ENCODE data around the gene IFNA13. TPM values are rescaled to one million over a fixed set of nuclear protein-coding genes. Genes with fewer than 3 reads are reported as not detected.

IFNA13 gene
- total RNA-seq, 1 donor from 2014 or later = not detected

- peak; percentile 12 for DNase-seq (ENCODE audit: low read depth)
Measured at GRCh38 chr9:21357479-21358460, 10.1 kb downstream of the IFNA13 start.

- DNase-seq (ENCODE audit: low read depth) = no peak
Measured at GRCh38 chr9:21350787-21351186, 17.1 kb downstream of the IFNA13 start, which contains the start of gene IFNA6. Gene IFNA6 (minus strand): TSS chr9:21350887. CDS start chr9:21350887, 0 bp downstream.

DNA sequence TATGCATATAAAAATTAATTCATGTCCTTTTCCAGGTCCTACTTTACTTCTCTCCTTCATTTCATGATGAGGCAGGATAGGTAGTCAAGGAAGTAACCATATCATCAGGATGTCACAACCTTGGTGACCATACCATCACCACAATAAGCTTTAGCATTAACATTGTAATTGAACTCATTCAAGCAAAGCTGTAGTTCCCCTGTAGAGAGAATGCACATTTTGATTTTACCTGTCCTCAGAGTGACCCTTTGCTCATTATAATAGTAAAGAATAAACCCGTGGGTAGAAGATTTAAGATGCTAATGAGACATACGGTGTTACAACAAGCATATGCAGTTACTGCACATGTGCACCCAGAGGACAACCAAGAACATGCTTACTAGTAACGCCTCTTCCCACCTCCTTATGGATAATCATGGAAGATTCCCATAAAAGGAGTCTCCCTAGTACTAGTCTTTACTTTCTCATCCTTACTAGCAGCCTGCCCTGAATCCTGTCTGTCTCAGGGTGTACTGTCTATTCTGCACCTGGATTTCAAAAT is 19.4 kb downstream of the IFNA13 start:
- DNase-seq (ENCODE audit: low read depth) = no peak

- no peak for DNase-seq (ENCODE audit: low read depth)
Measured at GRCh38 chr9:21340735-21341134, 27.1 kb downstream of the IFNA13 start.

DNA sequence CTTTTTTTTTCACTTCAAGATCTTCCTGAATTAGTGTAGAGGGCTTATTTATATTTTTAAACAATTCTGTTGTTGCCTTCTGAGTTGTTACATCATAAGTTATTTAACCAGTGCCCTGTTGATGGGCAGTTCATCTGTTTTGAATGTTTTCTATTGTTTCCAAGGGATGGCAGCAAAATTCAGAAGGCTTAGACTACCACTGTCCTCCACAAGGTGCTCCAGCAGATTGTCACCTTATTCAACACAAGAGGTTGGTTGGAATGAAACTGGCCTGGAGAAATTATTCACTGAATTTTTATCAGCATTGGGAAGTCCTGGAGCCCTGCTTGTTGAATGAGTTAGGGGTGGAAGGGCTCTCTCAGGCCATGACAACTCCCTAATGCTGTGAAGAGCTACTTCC is 31.4 kb downstream of the IFNA13 start:
- DNase-seq (ENCODE audit: low read depth) = no peak

- DNase-seq (ENCODE audit: low read depth) = peak; percentile 95
Measured at GRCh38 chr9:21334701-21335632, 32.9 kb downstream of the IFNA13 start, which contains the start of gene KLHL9. Gene KLHL9 (minus strand): TSS chr9:21335404. CDS start chr9:21334859, 545 bp downstream.

- no peak for DNase-seq (ENCODE audit: low read depth)
Measured at GRCh38 chr9:21333226-21333625, 34.6 kb downstream of the IFNA13 start.

DNA sequence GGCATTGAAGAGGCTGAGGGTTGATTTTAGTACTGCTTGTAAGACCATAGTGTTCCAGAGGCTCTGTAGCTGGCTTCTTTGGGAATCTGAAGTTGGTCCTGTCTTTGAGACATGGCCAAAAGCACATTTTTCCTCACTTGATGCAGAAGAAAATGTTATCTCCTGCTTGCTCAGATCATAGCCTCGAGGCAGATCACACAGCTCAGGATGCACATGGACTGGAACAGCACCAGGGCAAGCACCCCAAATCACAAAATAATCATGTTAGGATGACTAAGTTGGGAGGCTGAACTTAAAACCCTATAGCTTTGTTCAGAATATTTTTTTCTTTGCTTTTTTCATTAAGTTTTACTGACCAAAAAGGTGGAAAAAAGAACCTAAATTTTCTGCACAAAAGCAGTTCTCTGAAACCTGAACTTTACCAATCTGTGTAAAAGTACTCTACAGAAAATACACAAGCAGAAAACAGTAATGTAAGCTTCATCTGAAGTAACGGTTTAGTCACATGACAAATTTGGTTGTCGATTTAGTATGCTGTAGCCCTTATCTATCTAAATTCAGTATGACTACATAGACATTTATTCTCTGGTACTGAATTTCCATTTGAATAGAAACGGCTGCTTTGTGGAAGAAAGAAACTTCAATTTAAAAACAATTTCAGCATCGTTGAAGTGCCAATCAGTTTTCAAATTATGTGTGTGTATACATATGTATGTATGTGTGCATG is 36.0 kb downstream of the IFNA13 start:
- no peak for DNase-seq (ENCODE audit: low read depth)

GRCh38 chr9:21326526-21327139 is 41.2 kb downstream of the IFNA13 start:
- DNase-seq (ENCODE audit: low read depth) = peak; percentile 49

- DNase-seq (ENCODE audit: low read depth) = no peak
Measured at GRCh38 chr9:21324047-21324446, 43.8 kb downstream of the IFNA13 start.

GRCh38 chr9:21322911-21323461 is 44.9 kb downstream of the IFNA13 start:
- no peak for DNase-seq (ENCODE audit: low read depth)

DNA sequence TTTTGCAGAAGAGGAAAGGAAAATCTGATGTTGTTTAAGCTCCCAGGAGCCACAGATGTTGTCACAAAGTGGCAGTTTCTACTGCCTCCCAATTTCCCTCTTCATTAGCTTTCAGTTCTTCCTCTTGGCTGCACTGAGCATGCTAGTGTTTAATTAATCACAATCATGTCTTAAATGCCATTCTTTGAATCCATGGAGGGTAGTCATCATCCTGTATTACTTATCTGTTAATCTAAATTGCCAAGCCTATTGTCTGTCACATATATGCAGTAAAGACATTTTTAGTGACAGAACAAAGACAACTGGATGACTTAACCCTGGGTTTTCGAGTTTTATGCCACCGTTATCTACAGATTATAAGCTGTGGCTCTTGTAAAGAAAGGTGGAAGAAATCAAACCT is 47.4 kb downstream of the IFNA13 start:
- no peak for DNase-seq (ENCODE audit: low read depth)

DNA sequence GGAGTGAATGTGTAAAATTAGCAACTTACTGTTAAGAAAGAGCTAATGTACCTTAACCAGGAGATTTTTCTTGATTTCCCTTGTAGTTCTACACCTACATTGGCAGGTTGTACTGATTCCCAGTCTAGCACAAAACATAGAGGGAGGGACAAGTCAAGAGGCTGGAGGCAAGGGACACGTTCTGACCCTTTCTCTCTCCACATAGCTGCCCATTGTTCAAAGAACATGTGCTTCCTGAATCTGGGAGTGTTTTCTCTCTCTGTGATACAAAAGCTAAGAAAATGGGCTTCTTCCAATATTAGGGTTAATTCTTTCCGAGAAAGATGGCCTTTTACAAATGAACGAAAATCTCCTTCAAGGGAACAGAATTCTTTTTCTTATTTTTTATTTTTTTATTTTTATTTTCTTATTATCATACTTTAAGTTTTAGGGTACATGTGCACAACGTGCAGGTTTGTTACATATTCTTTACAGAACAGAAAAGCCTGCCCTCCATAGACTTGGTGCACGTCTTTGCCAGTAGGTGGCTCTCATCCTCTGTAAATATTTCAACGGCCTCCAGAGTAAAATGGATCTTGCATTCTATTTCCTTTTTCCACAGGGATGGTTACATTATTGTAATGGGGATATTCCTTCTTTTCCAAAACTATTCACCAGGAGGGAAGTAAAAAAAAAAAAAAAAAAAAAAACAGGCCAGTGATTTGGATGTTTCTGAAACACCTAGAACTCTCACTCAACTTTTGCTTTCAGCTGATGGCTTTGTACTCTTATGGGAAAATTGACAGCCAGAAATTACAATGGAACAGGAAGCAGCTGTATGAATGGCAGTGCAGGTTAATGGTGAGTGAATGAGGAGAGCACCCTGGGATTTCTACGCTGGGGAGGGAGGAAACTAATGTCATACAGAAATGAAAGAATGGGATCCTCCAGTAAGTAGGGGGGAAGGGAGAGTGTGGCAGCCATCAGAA is 49.6 kb downstream of the IFNA13 start:
- peak; percentile 53 for DNase-seq (ENCODE audit: low read depth)

Other genes with a start within 250 kb of the IFNA13 start
- not detected in 2 replicates for gene IFNW1, start 226.2 kb downstream of the IFNA13 start, total RNA-seq
- not detected in 2 replicates for gene IFNA21, start 201.4 kb downstream of the IFNA13 start, total RNA-seq
- not detected in 2 replicates for gene IFNA4, start 180.5 kb downstream of the IFNA13 start, total RNA-seq
- not detected in 2 replicates for gene IFNA7, start 165.9 kb downstream of the IFNA13 start, total RNA-seq
- not detected in 2 replicates for gene IFNA10, start 160.9 kb downstream of the IFNA13 start, total RNA-seq
- not detected in 2 replicates for gene IFNA16, start 150.7 kb downstream of the IFNA13 start, total RNA-seq
- gene IFNA17, start 139.8 kb downstream of the IFNA13 start, total RNA-seq = not detected in 2 replicates
- gene IFNA14, start 128.1 kb downstream of the IFNA13 start, total RNA-seq = not detected in 2 replicates
- not detected in 2 replicates for gene IFNA5, start 62.7 kb downstream of the IFNA13 start, total RNA-seq
- gene KLHL9, start 32.7 kb downstream of the IFNA13 start, total RNA-seq = 24.7 and 26.5 TPM in 2 replicates
- gene IFNA6, start 17.2 kb downstream of the IFNA13 start, total RNA-seq = not detected in 2 replicates
- gene IFNA2, start 17.3 kb upstream of the IFNA13 start, total RNA-seq = not detected in 2 replicates
- gene IFNA8, start 41.1 kb upstream of the IFNA13 start, total RNA-seq = not detected in 2 replicates
- not detected in 2 replicates for gene IFNA1, start 72.4 kb upstream of the IFNA13 start, total RNA-seq
- 0.31 TPM in 1 of 2 replicates, not detected in the other for gene IFNE, start 114.3 kb upstream of the IFNA13 start, total RNA-seq

Data from myocyte (in vitro differentiated cells).